Smooth muscle cell (in vitro differentiated cells): ENCODE measurements around the gene SCG3. TPM values are rescaled to one million over a fixed set of nuclear protein-coding genes. Genes with fewer than 3 reads are reported as not detected.

ENCODE experiments used
- DNase-seq: peaks from one replicate; lab custom pipeline; 2025; ENCODE audit not compliant: unreplicated experiment; lab: John Stamatoyannopoulos, UW
- H2AFZ ChIP-seq: fragments of 200-600 bp; sonication (generic); 2 replicates; pipeline ENCODE4 v1.6.0; 2016; ENCODE audit warnings: antibody characterized with exemption, low read depth, mild to moderate bottlenecking
- H3F3A ChIP-seq: fragments of 200-600 bp; sonication (generic); 2 replicates; pipeline ENCODE4 v1.6.0; 2017; ENCODE audit warnings: antibody characterized with exemption, low read depth
- H3K27ac ChIP-seq: fragments of 200-600 bp; sonication (generic); 2 replicates; pipeline ENCODE4 v1.5.1; 2016; ENCODE audit warnings: low read depth, mild to moderate bottlenecking
- H3K27me3 ChIP-seq: fragments of 200-600 bp; sonication (generic); 2 replicates; pipeline ENCODE4 v1.6.1; 2016; ENCODE audit warnings: low read depth, mild to moderate bottlenecking
- H3K36me3 ChIP-seq: fragments of 200-600 bp; sonication (generic); 2 replicates; pipeline ENCODE4 v1.5.1; 2016; ENCODE audit warnings: low read depth
- H3K4me1 ChIP-seq: fragments of 200-600 bp; sonication (generic); 2 replicates; pipeline ENCODE4 v1.5.1; 2016; ENCODE audit warnings: low read depth
- H3K4me2 ChIP-seq: fragments of 200-600 bp; sonication (generic); 2 replicates; pipeline ENCODE4 v1.6.0; 2016; ENCODE audit warnings: mild to moderate bottlenecking
- H3K4me3 ChIP-seq: fragments of 200-600 bp; sonication (generic); 2 replicates; pipeline ENCODE4 v1.5.1; 2016; ENCODE audit warnings: mild to moderate bottlenecking
- H3K79me2 ChIP-seq: fragments of 200-600 bp; sonication (generic); 2 replicates; pipeline ENCODE4 v1.6.0; 2016; ENCODE audit warnings: low read depth, mild to moderate bottlenecking
- H3K9ac ChIP-seq: fragments of 200-600 bp; sonication (generic); 2 replicates; pipeline ENCODE4 v1.6.0; 2016; ENCODE audit warnings: low read depth
- H3K9me3 ChIP-seq: fragments of 200-600 bp; sonication (generic); replicated peaks from 2 replicates; pipeline ENCODE4 v1.5.1; 2016; ENCODE audit warnings: low read depth
- H4K20me1 ChIP-seq: fragments of 200-600 bp; sonication (generic); 2 replicates; pipeline ENCODE4 v1.6.0; 2016; ENCODE audit warnings: low read depth
- CTCF ChIP-seq: fragments of 200-600 bp; sonication (generic); IDR thresholded peaks from 2 replicates; pipeline ENCODE4 v1.5.1; 2017; ENCODE audit warnings: borderline replicate concordance, mild to moderate bottlenecking, antibody characterized with exemption; ENCODE audit not compliant: insufficient read depth, poor library complexity, severe bottlenecking
- WGBS: methylation state at CpG from one replicate; pipeline ENCODE4 v1.1.7; 2016; ENCODE audit warnings: low lambda C conversion rate; 5-methylcytosine and 5-hydroxymethylcytosine counted together
- polyA plus RNA-seq: library from polyadenylated mRNA; unstranded; fragments of >200 nt; fragmentation: Nextera tagmentation; extraction: Ambion mirVana; gene quantifications from 2 replicates; pipeline ENCODE4 v1.2.1, GENCODE V29; 2016
- total RNA-seq: library from RNA; depleted of rRNA; stranded (reverse); fragments of >200 nt; gene quantifications from 2 replicates; pipeline ENCODE4 v1.2.3, GENCODE V29; 2014

The SCG3 gene
- total and polyA plus RNA-seq, 2 experiments from 2014 or later: not detected

- Histone ChIP-seq H3K79me2 (no peaks in the 10 kb centered on the region), H3K9ac (no peak overlapping the region), H3K4me1 (peaks cover 4% of the 10 kb centered on the region), H3K27me3 (no peaks in the 10 kb centered on the region), H3K36me3 (no peaks in the 10 kb centered on the region), H4K20me1 (no peaks in the 10 kb centered on the region), H3F3A (no peaks in the 10 kb centered on the region), H3K4me3 (no peak overlapping the region), H2AFZ (no peak overlapping the region), H3K9me3 (no peaks in the 10 kb centered on the region), H3K4me2 (no peak overlapping the region), H3K27ac (no peak overlapping the region)
- no peak for DNase-seq
- TF ChIP-seq CTCF: no peak
- 52% methylated on average over 8 of the region's 9 CpGs for WGBS
Measured at GRCh38 chr15:51672155-51672687, 9.1 kb upstream of the SCG3 start.

- Histone ChIP-seq H3K36me3 (no peaks in the 10 kb centered on the region), H3K27ac (no peak overlapping the region), H3K4me2 (no peak overlapping the region), H2AFZ (no peak overlapping the region), H3K9ac (no peak overlapping the region), H3K27me3 (no peaks in the 10 kb centered on the region), H3K9me3 (no peaks in the 10 kb centered on the region), H3F3A (no peaks in the 10 kb centered on the region), H3K4me3 (no peak overlapping the region), H3K4me1 (peaks cover 4% of the 10 kb centered on the region), H4K20me1 (no peaks in the 10 kb centered on the region), H3K79me2 (no peaks in the 10 kb centered on the region)
- no peak for TF ChIP-seq CTCF
- no peak for DNase-seq
- 70% methylated on average over 2 of the region's 2 CpGs for WGBS
Measured at GRCh38 chr15:51672913-51673857, 8.1 kb upstream of the SCG3 start.

- no peaks in the 10 kb centered on the region for H3F3A ChIP-seq
Measured at GRCh38 chr15:51675234-51675633, 6.1 kb upstream of the SCG3 start.

More at GRCh38 chr15:51675234-51675633, 6.1 kb upstream of the SCG3 start:
- WGBS: 25% methylated on average over 1 of the region's 1 CpG
- Histone ChIP-seq H3K27ac (no peak overlapping the region), H3K4me1 (peaks cover 4% of the 10 kb centered on the region), H3K4me3 (no peak overlapping the region), H3K9me3 (no peaks in the 10 kb centered on the region), H3K4me2 (no peak overlapping the region), H4K20me1 (no peaks in the 10 kb centered on the region), H3K27me3 (peaks cover 2% of the 10 kb centered on the region), H2AFZ (no peak overlapping the region), H3K36me3 (no peaks in the 10 kb centered on the region), H3K9ac (no peak overlapping the region), H3K79me2 (no peaks in the 10 kb centered on the region)
- DNase-seq: no peak
- TF ChIP-seq CTCF: no peak
